KMS-11 (cell line): ENCODE results near the gene SASH3.

Experiments
- H2AFZ ChIP-seq: fragments of 200-600 bp; sonication (generic); 2 replicates; pipeline ENCODE4 v1.6.1; 2016; ENCODE audit warnings: antibody characterized with exemption, mixed run types, low read depth
- H3K27ac ChIP-seq: fragments of 200-600 bp; sonication (generic); 2 replicates; pipeline ENCODE4 v1.6.1; 2016; ENCODE audit warnings: mild to moderate bottlenecking, mixed run types
- H3K27me3 ChIP-seq: fragments of 200-600 bp; sonication (generic); 2 replicates; pipeline ENCODE4 v1.6.1; 2017; ENCODE audit warnings: mild to moderate bottlenecking, low read depth, mixed run types, moderate library complexity; ENCODE audit not compliant: insufficient read depth
- H3K36me3 ChIP-seq: fragments of 200-600 bp; sonication (generic); 2 replicates; pipeline ENCODE4 v1.6.1; 2017; ENCODE audit warnings: mild to moderate bottlenecking, mixed run types; ENCODE audit not compliant: insufficient read depth
- H3K4me1 ChIP-seq: fragments of 200-600 bp; sonication (generic); 2 replicates; pipeline ENCODE4 v1.6.1; 2016; ENCODE audit warnings: mild to moderate bottlenecking, low read depth, mixed run types; ENCODE audit not compliant: poor library complexity, severe bottlenecking
- H3K4me2 ChIP-seq: fragments of 200-600 bp; sonication (generic); 2 replicates; pipeline ENCODE4 v1.7.0; 2016; ENCODE audit warnings: mild to moderate bottlenecking, mixed run types
- H3K4me3 ChIP-seq: fragments of 200-600 bp; sonication (generic); IDR thresholded peaks from 2 replicates; pipeline ENCODE4 v1.6.1; 2017; ENCODE audit warnings: low read depth, low read length, mixed read lengths; ENCODE audit not compliant: insufficient read depth
- H3K79me2 ChIP-seq: fragments of 200-600 bp; sonication (generic); 2 replicates; pipeline ENCODE4 v1.6.1; 2016; ENCODE audit warnings: low read depth, mixed run types; ENCODE audit not compliant: insufficient read depth
- H3K9ac ChIP-seq: fragments of 200-600 bp; sonication (generic); 2 replicates; pipeline ENCODE4 v1.6.1; 2016; ENCODE audit warnings: mild to moderate bottlenecking, mixed run types
- H4K20me1 ChIP-seq: fragments of 200-600 bp; sonication (generic); 2 replicates; pipeline ENCODE4 v1.6.1; 2016; ENCODE audit warnings: mild to moderate bottlenecking, mixed run types; ENCODE audit not compliant: insufficient read depth
- TF ChIP-seq, protein P1 (sequence below): fragments of 200-600 bp; sonication (generic); conservative IDR thresholded peaks from 2 replicates; pipeline ENCODE4 v1.6.1; 2017; ENCODE audit warnings: low read depth, mild to moderate bottlenecking, antibody characterized with exemption, low read length, moderate library complexity, mixed read lengths

The SASH3 gene

DNA sequence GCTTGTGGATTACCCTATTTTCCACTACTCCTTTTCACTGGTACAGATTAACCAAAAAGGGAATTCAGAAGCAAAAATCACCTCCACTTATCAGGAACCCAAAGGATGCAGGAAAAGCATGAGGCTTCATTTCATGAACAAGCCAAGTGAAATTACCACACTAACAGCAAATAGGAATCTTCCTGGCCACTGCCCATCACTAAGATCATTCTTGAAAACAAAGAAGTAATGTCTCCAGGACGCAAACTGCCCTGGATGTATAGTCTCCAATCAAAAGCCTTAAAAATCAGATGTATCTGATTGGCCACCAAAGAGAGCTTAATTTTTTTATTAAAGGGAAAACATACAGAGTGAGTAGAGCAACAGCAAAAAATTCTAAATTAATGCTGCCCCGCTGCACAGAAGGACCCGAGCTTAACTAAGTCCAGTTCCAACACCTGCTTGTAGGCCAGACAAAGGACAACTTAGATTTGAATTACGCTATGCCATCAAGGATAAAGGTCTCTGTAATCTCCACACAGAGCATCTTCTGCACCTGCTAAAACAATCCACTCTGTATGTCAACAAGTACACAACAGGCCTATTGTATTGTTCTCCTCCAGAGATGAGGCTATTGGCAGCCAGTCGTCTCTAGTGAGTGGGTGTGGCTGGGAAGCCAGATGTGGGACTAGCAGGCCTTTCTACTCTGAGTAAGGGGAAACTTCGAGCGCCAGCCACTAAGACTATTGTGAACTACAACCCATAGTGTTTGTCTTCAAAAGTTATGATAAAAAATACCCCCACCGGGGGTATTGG, 51.5 kb downstream of the SASH3 start:
- TF ChIP-seq, protein P1, sequence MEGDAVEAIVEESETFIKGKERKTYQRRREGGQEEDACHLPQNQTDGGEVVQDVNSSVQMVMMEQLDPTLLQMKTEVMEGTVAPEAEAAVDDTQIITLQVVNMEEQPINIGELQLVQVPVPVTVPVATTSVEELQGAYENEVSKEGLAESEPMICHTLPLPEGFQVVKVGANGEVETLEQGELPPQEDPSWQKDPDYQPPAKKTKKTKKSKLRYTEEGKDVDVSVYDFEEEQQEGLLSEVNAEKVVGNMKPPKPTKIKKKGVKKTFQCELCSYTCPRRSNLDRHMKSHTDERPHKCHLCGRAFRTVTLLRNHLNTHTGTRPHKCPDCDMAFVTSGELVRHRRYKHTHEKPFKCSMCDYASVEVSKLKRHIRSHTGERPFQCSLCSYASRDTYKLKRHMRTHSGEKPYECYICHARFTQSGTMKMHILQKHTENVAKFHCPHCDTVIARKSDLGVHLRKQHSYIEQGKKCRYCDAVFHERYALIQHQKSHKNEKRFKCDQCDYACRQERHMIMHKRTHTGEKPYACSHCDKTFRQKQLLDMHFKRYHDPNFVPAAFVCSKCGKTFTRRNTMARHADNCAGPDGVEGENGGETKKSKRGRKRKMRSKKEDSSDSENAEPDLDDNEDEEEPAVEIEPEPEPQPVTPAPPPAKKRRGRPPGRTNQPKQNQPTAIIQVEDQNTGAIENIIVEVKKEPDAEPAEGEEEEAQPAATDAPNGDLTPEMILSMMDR: no peak
- Histone ChIP-seq H3K9ac (no peak overlapping the region), H3K27ac (no peak overlapping the region), H3K4me3 (no peak overlapping the region), H3K36me3 (no peaks in the 10 kb centered on the region), H3K4me1 (peaks cover 1% of the 10 kb centered on the region), H4K20me1 (no peaks in the 10 kb centered on the region), H3K79me2 (no peaks in the 10 kb centered on the region), H3K27me3 (no peaks in the 10 kb centered on the region), H2AFZ (no peak overlapping the region), H3K4me2 (no peak overlapping the region)

DNA sequence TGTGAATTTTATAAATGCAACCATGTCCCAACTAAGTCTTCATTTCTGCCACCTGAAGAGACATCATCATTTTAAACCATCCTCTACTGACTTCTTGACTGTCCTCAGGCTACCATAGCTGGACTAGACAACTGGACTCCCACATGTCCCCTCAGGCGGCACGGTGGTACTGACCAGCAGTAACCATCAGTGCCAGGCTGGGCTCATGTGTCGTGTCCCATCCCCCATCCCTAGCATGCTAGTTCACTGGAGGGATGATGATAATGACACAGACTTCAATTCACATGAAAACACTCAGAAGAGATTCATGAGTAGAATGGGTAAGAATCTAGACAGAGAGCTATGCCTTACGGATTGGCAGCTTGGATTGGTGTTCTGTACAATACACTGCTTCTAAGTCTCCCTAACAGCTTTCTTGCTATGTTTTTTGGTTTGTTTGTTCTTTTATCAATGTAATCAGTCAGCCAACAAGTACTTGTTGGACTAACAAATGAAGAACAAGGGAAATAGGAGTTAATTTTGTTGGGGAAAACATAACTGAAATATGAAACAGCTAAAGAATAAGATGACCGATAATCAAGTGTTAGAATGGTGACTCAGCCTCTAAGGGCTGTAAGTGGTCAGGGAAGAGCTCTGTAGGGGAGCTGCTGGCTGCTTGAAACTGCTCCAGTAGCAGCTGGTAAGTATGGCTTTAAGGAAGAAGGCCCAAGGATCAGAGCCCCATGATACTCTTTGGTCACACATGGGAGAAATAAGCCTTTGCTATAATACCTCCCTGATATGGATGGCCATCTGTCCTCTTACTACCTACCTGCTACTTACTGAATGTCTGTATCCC, 53.6 kb downstream of the SASH3 start:
- Histone ChIP-seq H3K4me2 (no peak overlapping the region), H3K4me1 (no peaks in the 10 kb centered on the region), H2AFZ (no peak overlapping the region), H3K36me3 (no peaks in the 10 kb centered on the region), H3K4me3 (no peak overlapping the region), H4K20me1 (no peaks in the 10 kb centered on the region), H3K27ac (no peak overlapping the region), H3K27me3 (no peaks in the 10 kb centered on the region), H3K79me2 (no peaks in the 10 kb centered on the region), H3K9ac (no peak overlapping the region)
- TF ChIP-seq, protein P1: no peak

DNA sequence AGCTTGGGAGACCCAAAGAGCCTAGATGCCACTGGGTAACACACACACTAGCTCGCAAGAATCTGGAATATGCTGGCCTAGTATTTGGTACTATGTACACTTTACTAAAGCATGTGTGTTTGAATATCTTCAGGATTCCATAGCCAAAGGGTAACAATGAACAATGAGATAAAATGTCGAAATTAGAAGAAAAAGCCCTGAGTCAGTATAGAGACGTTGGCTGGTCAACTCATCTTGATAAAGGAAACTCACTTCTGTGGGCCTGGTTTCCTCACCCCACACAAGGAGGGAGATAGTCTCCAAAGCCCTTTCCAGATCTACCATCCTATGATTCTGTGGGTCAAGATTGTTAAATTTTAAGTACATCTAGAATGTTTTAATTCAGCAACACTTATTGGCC, 57.1 kb downstream of the SASH3 start:
- no peak overlapping the region for H3K27ac ChIP-seq
- H3K36me3 ChIP-seq: no peaks in the 10 kb centered on the region
- H3K4me1 ChIP-seq: peaks cover under 1% of the 10 kb centered on the region
- H2AFZ ChIP-seq: no peak overlapping the region
- H4K20me1 ChIP-seq: no peaks in the 10 kb centered on the region
- H3K27me3 ChIP-seq: no peaks in the 10 kb centered on the region
- H3K79me2 ChIP-seq: no peaks in the 10 kb centered on the region
- no peak overlapping the region for H3K4me2 ChIP-seq
- H3K4me3 ChIP-seq: no peak overlapping the region
- TF ChIP-seq, protein P1: no peak
- no peak overlapping the region for H3K9ac ChIP-seq

DNA sequence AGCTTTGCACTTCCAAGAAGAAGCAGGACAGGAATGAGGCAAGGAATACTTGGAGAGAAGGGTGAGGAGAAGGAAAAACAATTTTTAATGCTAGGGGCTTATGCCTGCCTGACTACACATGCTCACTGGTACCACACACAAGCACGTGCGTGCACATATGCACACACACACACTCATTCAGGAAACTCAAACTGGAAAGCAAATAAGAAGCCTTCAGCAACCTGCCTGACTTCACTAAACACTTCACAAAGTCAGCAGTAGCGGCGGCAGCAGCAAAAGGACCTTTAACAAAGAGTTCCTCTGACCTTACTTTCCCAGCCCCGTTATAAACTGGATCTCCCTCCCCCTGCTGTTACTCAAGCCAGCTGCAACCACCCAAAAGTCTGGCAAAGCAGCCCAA, 60.6 kb downstream of the SASH3 start:
- Histone ChIP-seq H3K4me3 (no peak overlapping the region), H3K4me1 (peaks cover 12% of the 10 kb centered on the region), H4K20me1 (no peaks in the 10 kb centered on the region), H3K27ac (no peak overlapping the region), H3K4me2 (no peak overlapping the region), H3K36me3 (no peaks in the 10 kb centered on the region), H3K9ac (no peak overlapping the region), H2AFZ (no peak overlapping the region), H3K79me2 (no peaks in the 10 kb centered on the region), H3K27me3 (no peaks in the 10 kb centered on the region)
- TF ChIP-seq, protein P1: no peak
